ENCODE results near the gene OR56B4.

GRCh38 chr11:6127881-6128280 is 20.4 kb downstream of the OR56B4 start:
- TF ChIP-seq CTCF (conservative IDR thresholded peaks at IDR 0.05; ENCODE audit: low read length) (no peak), EZH2phosphoT487 (IDR thresholded peaks at IDR 0.05; ENCODE audit: borderline replicate concordance, low read depth, low read length) (no peak)

All from OCI-LY7 (cell line).